Measurements from ENCODE around the gene REEP2.
A peak's percentile ranks its signal among the peaks of the same experiment; 100 is the strongest.

REEP2 gene

DNA sequence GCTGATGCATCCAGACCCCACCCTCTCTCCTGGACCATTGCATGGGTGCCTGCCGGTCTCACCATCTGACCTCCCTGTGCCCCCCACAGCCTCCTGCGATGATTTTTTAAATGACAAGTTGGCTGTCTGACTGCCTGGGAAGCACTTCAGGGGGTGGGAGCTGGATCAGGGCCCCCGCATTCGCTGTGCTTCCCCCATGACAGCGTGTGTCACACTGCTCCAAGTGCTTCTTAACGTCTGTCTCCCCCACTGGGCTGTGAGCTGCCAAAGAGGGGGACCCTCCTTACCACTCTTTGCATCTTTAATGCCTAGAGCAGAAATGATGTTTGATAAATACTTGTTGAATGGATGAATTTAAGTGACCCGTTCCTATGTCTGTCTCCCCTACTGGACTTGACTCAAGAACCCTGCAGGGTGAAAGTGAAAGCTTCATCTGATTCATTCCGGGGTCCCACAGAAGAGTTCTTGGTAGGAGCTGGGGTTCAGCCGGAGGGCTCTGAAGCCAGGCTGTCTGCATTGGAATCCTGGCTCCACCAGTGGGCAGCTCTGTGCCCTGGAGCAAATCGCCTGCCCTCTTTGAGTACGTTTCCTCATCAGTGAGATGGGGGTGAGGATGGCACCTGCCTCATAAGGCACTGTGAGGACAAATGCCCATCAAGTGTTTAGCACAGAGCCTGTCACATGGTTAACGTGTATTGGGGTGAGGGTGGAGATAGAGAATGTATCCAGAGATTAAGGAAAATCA is 18.8 kb downstream of the REEP2 start:
- no peak for TF ChIP-seq ZNF274 (IDR thresholded peaks at IDR 0.05; ENCODE audit: low read depth, low read length)
- no peak overlapping the region for H3K4me3 ChIP-seq (ENCODE audit: low read length)

- no peak for TF ChIP-seq ZNF274 (IDR thresholded peaks at IDR 0.05; ENCODE audit: low read depth, low read length)
- H3K4me3 ChIP-seq (ENCODE audit: low read length) = no peak overlapping the region
These were observed 19.5 kb downstream of the REEP2 start for GRCh38 chr5:138458384-138458783.

GRCh38 chr5:138458856-138459255 is 20.0 kb downstream of the REEP2 start:
- no peak for TF ChIP-seq ZNF274 (IDR thresholded peaks at IDR 0.05; ENCODE audit: low read depth, low read length)
- no peak overlapping the region for H3K4me3 ChIP-seq (ENCODE audit: low read length)

DNA sequence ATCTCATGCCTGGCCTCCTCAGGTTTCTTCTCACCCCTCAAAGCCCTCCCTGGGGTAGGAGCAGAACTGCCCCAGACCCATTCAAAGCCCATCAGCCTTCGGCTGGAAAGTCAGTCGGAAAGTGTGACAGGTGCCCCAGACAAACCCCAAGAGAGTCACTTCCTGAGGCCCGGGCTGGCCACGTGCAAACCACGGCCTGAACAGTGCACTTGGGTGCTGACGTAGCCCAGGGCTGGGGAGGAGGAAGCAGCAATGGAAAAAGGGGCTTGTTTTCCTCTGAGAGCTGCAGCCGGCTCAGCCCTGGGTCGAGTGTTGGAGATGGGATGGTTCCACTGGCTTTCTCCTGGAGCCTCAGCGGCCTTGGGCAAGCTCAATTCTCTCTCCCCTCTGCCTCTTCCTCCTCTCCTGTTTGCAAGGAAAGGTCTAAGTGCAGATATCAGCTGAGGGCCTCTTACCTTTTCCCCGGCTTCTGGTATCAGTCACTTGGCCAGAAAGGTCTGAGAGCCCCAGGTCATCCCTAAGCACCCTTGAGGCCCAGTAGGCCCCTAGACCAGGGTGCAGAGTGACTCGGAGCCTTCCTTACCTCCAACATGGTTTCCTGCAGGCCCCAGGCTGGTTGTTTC is 20.6 kb downstream of the REEP2 start:
- H3K4me3 ChIP-seq (ENCODE audit: low read length) = no peak overlapping the region
- no peak for TF ChIP-seq ZNF274 (IDR thresholded peaks at IDR 0.05; ENCODE audit: low read depth, low read length)

DNA sequence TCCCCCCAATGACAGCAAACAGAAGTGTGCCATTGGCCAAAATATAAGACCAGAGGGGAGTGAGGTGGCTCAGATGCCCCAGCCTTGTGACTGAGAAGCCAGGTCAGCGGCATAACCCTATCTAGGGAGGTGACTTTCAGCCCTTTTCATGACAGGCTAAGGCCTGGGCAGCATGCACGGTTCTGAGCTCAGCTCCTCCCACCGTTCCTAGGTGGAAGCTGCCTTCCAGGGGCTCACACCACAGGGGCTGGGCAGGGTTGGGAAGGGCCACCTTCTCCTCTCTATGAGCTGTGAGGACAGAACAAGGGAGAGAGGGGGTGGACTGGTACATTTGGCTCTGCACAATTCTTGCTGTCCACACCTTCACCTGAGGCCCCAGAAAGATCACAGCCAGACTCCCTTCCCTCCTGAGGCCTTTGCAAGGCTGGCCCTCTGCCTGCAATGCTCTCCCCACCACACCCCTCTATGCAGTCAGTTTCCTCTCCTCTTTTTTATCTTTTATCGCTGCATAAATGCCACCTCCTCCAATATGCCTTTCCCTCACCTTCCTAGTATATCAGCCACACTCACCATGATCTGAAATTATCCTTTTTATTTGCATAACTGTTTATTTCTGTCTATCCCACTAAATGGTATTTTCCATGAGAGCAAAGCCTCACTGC is 21.3 kb downstream of the REEP2 start:
- TF ChIP-seq ZNF274 (IDR thresholded peaks at IDR 0.05; ENCODE audit: low read depth, low read length) = no peak
- H3K4me3 ChIP-seq (ENCODE audit: low read length) = no peak overlapping the region

DNA sequence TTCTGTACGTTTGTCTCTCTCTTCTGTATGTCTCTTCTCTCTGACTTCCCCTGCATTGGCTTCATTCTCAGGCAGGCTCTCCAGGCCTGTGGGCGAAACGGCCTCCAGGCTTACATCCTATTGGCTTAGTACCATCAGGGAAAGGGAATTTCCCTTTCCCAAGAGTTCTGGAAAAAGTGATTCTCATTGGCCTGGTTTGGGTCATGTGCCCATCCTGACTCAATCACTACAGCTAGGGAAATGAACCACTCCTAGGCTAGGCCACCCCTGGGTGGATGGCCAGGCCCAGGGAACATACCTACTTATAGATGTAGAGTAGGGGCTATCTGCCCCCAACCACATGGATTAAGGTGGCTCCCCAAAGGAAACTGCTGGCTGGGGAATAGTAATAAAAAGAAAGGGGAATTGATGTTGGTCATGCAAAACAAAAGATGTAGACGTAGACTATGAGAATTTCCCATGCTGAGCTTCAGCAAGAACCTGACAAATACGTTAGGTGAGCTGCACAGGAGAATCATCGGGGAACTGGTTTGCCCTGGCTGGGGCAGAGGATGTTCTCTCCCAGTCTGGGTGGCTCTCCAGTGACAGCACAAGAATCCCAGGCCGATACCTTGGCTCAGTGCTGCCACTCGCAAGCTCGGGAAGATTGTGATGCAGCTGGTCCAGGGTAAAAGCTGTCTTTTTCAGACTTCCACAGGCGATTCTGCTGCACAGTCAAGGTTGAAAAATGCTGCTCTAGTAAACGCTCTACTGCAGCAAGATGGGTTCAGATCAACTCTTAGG is 22.7 kb downstream of the REEP2 start:
- no peak overlapping the region for H3K4me3 ChIP-seq (ENCODE audit: low read length)
- no peak for TF ChIP-seq ZNF274 (IDR thresholded peaks at IDR 0.05; ENCODE audit: low read depth, low read length)

GRCh38 chr5:138463419-138464007 is 24.7 kb downstream of the REEP2 start:
- H3K4me3 ChIP-seq (ENCODE audit: low read length) = peak overlapping the region; percentile 65; the same call in 1 of the 2 replicates
- no peak for TF ChIP-seq ZNF274 (IDR thresholded peaks at IDR 0.05; ENCODE audit: low read depth, low read length)

DNA sequence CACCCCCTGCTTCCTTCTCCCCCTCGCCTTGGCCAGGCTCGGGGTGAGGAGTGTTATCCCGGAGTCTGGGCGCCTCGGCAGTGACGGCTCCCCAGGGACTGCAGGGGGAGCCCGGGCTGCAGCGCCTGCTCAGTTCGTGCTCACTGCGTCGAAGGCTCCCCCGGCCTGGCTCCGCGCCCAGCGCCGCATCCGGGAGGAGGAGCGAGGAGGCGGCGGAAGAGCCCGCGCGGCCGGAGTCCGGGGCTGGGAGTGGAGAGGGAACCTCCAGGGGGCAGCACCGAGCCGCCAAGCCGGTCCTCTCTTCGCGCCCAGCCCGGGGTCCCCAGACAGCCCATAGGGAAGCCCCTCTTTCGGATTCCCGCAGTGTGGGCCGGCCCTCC is 25.1 kb downstream of the REEP2 start:
- peak overlapping the region; percentile 78 for H3K4me3 ChIP-seq (ENCODE audit: low read length)
- TF ChIP-seq ZNF274 (IDR thresholded peaks at IDR 0.05; ENCODE audit: low read depth, low read length) = no peak

DNA sequence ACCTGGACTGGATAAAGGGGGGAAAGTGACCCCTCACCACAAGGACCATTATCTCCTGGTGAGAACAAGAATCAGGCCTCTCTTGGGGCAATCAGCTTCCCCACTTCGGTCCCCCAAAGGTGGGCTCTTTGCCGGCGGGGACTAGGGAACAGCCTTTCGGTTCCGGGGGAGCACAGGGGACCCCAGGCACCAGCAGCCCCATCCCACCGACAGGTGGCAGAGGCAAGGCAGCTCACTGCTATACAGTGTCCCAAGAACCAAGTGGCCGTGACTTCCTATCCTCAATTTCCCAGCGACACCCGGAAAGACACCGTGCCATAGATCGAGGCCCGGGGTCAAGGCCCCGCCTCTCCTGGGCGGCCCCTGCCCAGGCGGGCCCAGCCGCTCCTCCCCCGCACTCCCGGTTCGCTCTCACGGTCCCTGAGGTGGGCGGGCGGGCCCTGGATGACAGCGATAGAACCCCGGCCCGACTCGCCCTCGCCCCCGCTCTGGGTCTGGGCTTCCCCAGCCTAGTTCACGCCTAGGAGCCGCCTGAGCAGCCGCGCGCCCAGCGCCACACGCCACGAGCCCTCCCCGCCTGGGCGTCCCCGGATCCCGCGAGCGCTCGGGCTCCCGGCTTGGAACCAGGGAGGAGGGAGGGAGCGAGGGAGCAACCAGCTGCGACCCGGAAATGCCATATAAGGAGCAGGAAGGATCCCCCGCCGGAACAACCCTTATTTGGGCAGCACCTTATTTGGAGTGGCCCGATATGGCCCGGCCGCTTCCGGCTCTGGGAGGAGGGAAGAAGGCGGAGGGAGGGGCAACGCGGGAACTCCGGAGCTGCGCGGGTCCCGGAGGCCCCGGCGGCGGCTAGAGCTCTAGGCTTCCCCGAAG is 25.8 kb downstream of the REEP2 start:
- H3K4me3 ChIP-seq (ENCODE audit: low read length) = peak overlapping the region; percentile 78
- TF ChIP-seq ZNF274 (IDR thresholded peaks at IDR 0.05; ENCODE audit: low read depth, low read length) = no peak

DNA sequence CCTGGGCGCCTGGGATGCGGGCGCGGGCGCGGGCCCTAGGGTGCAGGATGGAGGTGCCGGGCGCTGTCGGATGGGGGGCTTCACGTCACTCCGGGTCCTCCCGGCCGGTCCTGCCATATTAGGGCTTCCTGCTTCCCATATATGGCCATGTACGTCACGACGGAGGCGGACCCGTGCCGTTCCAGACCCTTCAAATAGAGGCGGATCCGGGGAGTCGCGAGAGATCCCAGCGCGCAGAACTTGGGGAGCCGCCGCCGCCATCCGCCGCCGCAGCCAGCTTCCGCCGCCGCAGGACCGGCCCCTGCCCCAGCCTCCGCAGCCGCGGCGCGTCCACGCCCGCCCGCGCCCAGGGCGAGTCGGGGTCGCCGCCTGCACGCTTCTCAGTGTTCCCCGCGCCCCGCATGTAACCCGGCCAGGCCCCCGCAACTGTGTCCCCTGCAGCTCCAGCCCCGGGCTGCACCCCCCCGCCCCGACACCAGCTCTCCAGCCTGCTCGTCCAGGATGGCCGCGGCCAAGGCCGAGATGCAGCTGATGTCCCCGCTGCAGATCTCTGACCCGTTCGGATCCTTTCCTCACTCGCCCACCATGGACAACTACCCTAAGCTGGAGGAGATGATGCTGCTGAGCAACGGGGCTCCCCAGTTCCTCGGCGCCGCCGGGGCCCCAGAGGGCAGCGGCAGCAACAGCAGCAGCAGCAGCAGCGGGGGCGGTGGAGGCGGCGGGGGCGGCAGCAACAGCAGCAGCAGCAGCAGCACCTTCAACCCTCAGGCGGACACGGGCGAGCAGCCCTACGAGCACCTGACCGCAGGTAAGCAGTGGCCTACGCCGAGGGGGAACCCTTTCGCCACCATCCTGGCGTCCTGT is 26.6 kb downstream of the REEP2 start, which contains the start of gene EGR1:
Gene EGR1, plus strand, starts transcription at position 219 of the 864 bp plus-strand sequence. Its CDS starts 283 bp downstream, at position 502.
- peak within 1 kb of the TSS; percentile 78 for H3K4me3 ChIP-seq (ENCODE audit: low read length)

GRCh38 chr5:138466125-138466899 is 27.5 kb downstream of the REEP2 start:
- H3K4me3 ChIP-seq (ENCODE audit: low read length) = peak overlapping the region; percentile 78; the same call in 1 of the 2 replicates
- TF ChIP-seq ZNF274 (IDR thresholded peaks at IDR 0.05; ENCODE audit: low read depth, low read length) = no peak

More for the DNA sequence above, 26.6 kb downstream of the REEP2 start, which contains the start of gene EGR1:
- TF ChIP-seq ZNF274 (IDR thresholded peaks at IDR 0.05; ENCODE audit: low read depth, low read length) = no peak

Measured in GM08714 (cell line).